ENCODE data around the gene BRIP1. TPM values are rescaled to one million over a fixed set of nuclear protein-coding genes. Genes with fewer than 3 reads are reported as not detected.

BRIP1 gene
- total and polyA plus RNA-seq, 2 experiments from 2014 or later, result 8.0 to 23.1 TPM

- no peak for TF ChIP-seq ZNF114 (CRISPR knock-in tag; IDR thresholded peaks at IDR 0.05)
- no peak for TF ChIP-seq NANOG (IDR thresholded peaks at IDR 0.05; ENCODE audit: borderline replicate concordance)
- TF ChIP-seq POLR2AphosphoS5 (IDR thresholded peaks at IDR 0.05; ENCODE audit: low read depth), result no peak
- no peak for TF ChIP-seq ZNF331 (CRISPR knock-in tag; IDR thresholded peaks at IDR 0.05; ENCODE audit: low read depth)
- no peak for TF ChIP-seq ETS1 (IDR thresholded peaks at IDR 0.05)
Observed at GRCh38 chr17:61805399-61805798, 57.9 kb downstream of the BRIP1 start (continued).

DNA sequence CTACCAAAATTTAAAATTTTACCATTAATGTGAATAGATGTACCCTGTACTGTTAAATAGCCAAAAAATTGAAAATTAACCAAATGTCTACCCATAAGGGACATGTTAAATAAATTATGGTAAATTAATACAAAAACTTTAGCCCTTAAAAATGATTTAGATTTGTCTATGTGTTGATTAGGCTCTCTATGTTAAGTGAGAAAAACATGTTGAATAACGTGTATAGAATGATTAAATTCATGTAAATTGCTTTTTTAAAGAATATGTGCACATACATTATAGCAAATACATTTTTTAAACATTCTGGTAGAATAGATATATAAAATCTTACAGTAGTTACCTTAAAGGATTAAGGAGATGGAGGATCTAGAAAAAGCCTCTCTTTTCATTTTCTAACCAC lies 59.5 kb downstream of the BRIP1 start:
- no peaks in the 10 kb centered on the region for H3K9me3 Mint-ChIP-seq
- TF ChIP-seq EZH2 (IDR thresholded peaks at IDR 0.05; ENCODE audit: low read depth, unreplicated experiment), result no peak
- TF ChIP-seq, protein P1, sequence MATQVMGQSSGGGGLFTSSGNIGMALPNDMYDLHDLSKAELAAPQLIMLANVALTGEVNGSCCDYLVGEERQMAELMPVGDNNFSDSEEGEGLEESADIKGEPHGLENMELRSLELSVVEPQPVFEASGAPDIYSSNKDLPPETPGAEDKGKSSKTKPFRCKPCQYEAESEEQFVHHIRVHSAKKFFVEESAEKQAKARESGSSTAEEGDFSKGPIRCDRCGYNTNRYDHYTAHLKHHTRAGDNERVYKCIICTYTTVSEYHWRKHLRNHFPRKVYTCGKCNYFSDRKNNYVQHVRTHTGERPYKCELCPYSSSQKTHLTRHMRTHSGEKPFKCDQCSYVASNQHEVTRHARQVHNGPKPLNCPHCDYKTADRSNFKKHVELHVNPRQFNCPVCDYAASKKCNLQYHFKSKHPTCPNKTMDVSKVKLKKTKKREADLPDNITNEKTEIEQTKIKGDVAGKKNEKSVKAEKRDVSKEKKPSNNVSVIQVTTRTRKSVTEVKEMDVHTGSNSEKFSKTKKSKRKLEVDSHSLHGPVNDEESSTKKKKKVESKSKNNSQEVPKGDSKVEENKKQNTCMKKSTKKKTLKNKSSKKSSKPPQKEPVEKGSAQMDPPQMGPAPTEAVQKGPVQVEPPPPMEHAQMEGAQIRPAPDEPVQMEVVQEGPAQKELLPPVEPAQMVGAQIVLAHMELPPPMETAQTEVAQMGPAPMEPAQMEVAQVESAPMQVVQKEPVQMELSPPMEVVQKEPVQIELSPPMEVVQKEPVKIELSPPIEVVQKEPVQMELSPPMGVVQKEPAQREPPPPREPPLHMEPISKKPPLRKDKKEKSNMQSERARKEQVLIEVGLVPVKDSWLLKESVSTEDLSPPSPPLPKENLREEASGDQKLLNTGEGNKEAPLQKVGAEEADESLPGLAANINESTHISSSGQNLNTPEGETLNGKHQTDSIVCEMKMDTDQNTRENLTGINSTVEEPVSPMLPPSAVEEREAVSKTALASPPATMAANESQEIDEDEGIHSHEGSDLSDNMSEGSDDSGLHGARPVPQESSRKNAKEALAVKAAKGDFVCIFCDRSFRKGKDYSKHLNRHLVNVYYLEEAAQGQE (IDR thresholded peaks at IDR 0.05; ENCODE audit: unreplicated experiment), result no peak
- TF ChIP-seq, protein P2, sequence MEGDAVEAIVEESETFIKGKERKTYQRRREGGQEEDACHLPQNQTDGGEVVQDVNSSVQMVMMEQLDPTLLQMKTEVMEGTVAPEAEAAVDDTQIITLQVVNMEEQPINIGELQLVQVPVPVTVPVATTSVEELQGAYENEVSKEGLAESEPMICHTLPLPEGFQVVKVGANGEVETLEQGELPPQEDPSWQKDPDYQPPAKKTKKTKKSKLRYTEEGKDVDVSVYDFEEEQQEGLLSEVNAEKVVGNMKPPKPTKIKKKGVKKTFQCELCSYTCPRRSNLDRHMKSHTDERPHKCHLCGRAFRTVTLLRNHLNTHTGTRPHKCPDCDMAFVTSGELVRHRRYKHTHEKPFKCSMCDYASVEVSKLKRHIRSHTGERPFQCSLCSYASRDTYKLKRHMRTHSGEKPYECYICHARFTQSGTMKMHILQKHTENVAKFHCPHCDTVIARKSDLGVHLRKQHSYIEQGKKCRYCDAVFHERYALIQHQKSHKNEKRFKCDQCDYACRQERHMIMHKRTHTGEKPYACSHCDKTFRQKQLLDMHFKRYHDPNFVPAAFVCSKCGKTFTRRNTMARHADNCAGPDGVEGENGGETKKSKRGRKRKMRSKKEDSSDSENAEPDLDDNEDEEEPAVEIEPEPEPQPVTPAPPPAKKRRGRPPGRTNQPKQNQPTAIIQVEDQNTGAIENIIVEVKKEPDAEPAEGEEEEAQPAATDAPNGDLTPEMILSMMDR (conservative IDR thresholded peaks at IDR 0.05; ENCODE audit: low read depth in 2 of 2), result no peak

More for the DNA sequence above, 59.5 kb downstream of the BRIP1 start:
- Mint-ChIP-seq H3K27ac (no peak overlapping the region), H3K4me3 (no peak overlapping the region), H3K4me1 (peaks cover 6% of the 10 kb centered on the region; the same call in 2 of the 3 replicates), H3K27me3 (ENCODE audit: insufficient read depth, low read depth, poor library complexity) (no peaks in the 10 kb centered on the region), H3K36me3 (ENCODE audit: low read depth) (peaks cover 4% of the 10 kb centered on the region; the same call in 2 of the 3 replicates)
- H3K27ac ChIP-seq (ENCODE audit: low read depth), result no peak overlapping the region
- peaks cover 3% of the 10 kb centered on the region; the same call in 1 of the 2 replicates for H3K36me3 ChIP-seq (ENCODE audit: insufficient read depth)
- H3F3A ChIP-seq (replicated peaks; ENCODE audit: low read depth), result no peaks in the 10 kb centered on the region
- no peak for ATAC-seq
- H3K4me3 ChIP-seq, result no peak overlapping the region
- H4K20me1 ChIP-seq (replicated peaks; ENCODE audit: insufficient read depth), result no peaks in the 10 kb centered on the region
- H3K79me2 ChIP-seq (replicated peaks; ENCODE audit: insufficient read depth), result no peaks in the 10 kb centered on the region
- H2AFZ ChIP-seq, result no peak overlapping the region
- H3K4me2 ChIP-seq, result no peak overlapping the region
- no peak for DNase-seq (ENCODE audit: low spot score)
- H3K27me3 ChIP-seq (ENCODE audit: insufficient read depth), result no peaks in the 10 kb centered on the region
- no peaks in the 10 kb centered on the region for H3K4me1 ChIP-seq (ENCODE audit: insufficient read depth)
- H3K9me2 ChIP-seq (ENCODE audit: insufficient read depth), result no peaks in the 10 kb centered on the region

Measured in GM23338 (cell line).